ENCODE results near the gene IFFO2.
"Not testable (repeated sequence)": the region's sequence is repeated elsewhere in the genome, so short reads cannot be mapped to it uniquely, and the experiment has no call there.

IFFO2 gene

GRCh38 chr1:18917071-18917799 lies 39.2 kb downstream of the IFFO2 start:
- no peak for DNase-seq

- no peak for DNase-seq
These were observed 41.1 kb downstream of the IFFO2 start for GRCh38 chr1:18915341-18915740.

DNA sequence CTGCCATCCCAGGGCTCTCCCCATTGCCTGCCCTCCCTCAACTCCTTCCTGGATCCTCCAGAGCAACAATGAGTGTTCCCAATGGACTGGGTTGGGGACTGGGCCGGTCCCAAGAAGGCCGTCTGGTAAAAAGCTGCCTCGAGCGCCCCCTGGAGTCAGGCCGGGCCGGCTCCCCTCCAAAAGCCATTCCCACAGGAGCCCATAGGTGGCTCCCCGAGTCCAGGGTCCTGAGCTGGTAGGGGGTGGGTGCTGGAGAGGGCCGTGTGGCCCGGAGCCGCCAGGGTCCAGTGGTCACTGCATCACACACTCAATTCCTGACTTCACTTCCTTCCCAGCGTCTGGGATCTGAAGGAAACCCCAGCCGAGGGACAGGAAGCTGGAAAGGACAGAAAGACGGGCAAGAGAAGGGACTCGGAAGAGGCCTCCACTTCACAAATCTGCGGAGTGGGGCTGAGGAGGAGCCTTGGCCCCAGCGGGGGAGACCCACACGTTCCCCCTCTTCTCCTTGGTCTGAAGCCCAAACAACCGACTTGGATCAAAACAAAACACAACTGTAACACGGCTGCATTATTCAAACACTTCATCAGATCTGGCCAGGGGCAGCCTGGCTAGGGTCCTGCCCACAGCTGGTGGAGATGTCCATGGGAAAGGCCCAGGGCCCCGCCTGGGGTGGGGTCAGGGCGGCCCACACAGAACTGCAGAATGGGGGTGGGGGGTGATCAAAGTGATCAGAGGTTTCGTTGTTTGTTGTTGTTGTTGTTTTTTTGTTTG lies 43.2 kb downstream of the IFFO2 start:
- DNase-seq: peak; percentile 67

DNA sequence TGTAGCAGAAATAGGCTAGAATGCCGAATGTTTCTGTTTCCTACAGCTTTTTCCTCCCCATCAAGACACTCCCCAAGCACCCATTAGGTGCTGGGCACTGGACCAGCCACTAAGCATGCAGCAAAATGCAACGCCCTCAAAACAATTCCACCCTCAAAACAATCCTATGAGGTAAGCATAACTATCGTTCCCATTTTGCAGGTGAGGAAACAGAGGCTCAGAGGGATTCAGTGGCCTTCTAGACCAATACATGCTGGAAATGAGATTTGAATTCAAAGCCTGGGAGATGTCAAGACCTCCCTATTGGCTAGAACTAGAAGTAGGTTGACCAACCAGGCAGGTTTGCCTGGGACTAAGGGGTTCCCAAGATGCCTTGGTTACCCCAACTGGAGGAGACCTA lies 43.9 kb downstream of the IFFO2 start:
- DNase-seq: no peak

GRCh38 chr1:18908911-18909771 lies 47.3 kb downstream of the IFFO2 start:
- DNase-seq: no peak

DNA sequence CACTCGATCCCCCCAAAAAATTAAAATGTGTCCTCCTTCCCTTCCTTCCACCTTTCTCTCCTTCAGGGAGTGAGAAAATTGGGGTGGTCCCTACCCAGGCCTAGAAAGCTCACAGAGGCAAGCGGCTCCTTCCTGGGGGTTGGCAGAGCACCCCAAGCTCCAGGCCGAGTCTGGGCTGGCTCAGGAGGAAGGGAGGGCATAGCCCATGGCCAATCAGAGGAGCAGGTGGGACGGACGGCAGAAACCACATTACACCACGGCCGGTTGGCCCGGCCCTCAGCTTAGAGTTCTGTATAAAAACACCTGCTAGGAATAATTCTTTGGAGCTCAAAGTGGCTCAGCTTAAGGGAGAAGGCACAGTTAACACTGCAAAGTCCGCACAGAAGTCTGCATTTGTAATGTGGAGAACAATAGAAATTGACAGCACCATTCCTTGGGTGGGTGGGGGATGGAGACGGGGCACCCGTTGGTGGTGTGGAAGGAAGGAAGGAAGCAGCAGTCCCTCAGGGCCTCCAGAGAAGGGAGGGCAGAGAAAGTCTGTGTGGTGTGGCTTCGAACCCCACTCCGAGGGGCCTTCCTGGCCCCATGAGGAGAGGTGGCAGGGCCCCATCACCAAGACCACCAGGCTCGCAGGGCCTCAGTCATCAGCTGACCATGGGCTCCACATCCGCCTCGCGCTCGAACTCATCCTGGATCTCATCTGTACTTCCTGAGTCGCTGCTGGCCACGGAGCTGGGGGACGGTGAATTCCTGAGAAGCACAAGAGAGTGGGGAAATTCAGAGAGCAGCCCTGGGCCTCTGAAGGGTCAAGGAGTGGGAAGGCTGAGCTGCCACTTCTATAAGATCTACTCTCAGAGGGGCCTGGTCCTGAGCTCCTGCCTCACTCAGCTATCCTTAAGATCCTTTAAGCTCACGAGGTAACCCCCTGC lies 48.3 kb downstream of the IFFO2 start:
- DNase-seq: no peak

GRCh38 chr1:18907021-18907916 lies 49.2 kb downstream of the IFFO2 start:
- DNase-seq: peak; percentile 72

- no peak for DNase-seq
These were observed 53.2 kb downstream of the IFFO2 start for GRCh38 chr1:18903291-18903756.

DNA sequence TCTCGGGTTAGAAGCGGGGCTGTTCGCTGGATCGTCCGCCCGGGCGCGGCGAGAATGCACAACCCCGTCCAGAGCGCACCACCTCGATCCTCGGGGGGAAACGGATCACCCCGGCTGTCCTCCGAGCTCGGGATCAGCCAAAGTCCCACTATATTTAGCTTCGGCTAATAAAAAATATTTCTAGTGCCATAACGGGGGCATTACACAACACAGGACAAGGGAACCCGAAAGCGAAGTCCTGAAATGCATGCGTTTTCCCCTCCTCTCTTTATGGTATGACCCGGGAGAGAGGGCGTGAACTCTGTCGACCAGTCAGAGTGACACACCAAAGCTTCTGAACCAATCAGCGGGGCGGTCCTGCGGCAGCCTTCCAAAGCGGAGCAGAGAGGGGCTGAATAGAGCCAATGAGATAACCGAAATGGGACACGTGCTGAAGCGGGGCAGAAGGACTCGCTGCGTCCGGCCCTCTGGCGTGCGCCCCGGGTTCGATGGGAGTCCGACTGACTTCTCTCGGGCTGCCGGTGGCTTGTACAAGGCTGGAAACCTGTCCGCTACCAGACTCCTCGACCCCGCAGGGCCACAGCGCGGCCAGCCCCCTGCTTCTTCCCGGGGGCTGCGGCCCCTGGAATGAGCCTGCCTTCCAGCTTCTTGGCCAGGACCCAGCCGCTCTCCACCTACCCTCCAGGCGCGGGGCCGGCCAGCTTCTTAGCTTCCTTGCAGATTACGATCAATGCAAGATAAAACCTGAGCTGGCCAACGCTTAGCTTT lies 53.8 kb downstream of the IFFO2 start, which contains the start of gene ALDH4A1:
Gene ALDH4A1, minus strand, starts transcription at position 33 of the 768 bp plus-strand sequence. Its CDS starts 32 bp downstream, at position 1.
- peak; percentile 93 for DNase-seq

DNA sequence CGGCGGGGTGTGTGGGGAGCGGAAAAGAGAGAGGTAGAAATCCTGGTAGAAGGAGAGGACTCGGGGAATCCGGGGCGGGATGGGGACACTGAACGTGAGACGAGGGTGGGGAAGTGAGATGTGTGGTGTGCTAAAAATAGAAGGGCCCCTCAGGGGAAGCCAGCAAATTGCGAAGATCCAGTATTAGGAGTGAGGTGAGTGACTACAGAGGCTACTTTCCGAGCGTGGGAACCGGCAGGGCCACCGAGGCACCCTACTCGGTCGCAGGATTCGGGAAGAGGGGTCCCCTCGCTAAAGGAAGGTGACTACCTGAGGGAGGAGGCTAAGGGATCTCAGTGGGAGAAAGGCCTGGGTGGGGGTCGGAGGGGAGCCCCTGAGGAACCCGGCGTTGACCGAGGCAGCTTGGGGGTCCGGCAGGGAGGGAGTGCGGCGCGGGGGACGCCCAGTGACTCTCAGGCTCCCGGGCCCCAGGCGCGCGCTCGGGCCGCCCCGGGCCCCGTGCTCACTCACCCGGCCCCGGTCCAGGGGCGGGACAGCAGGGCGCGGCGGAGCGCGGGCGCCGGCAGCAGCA lies 54.4 kb downstream of the IFFO2 start:
- no peak for DNase-seq

GRCh38 chr1:18901147-18901951 lies 55.1 kb downstream of the IFFO2 start:
- DNase-seq: no peak

DNA sequence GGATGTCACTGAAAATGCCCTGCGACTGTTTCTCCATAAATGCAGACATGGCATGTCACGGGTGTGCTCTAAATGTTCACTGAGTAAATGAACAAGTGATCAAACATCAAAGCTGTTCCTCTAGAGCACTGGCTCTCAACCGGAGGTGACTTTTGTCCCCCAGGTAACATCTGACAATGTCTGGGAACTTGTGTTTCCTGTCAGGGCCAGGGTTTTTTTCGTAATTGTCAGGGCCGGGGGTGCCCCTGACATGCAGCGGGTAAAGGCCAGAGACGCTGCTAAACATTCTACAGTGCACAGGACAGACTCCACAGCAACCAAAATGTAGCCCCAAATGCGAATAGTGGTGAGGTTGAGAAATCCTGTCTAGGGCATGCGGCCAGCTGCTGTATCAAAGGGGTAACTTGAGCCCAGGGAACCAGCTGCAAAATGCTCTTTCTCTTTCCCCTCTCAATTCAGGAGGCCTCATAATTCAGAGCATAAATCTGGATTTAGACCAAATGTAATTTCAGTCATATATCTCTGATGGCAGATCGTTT lies 56.1 kb downstream of the IFFO2 start:
- DNase-seq: no peak

GRCh38 chr1:18899363-18900049 lies 57.0 kb downstream of the IFFO2 start:
- DNase-seq: no peak

DNA sequence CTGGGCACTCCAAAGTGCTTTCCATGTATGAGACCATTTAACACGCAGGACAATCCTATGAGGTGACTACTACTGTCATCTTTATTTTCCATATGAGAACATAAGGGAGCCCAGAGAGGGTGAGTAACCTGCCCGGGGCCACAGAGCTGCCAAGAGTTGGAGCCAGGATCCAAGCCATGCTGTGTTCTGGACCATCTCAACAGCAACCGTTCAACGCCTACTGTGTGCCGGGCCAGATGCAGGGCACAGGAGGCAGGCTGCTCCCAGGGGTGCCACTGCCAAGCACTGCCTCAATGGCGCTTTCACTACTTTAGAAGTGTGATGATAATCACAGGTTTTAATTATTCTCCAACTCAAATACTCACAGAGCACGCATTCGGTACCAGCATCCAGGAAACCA lies 57.9 kb downstream of the IFFO2 start:
- no peak for DNase-seq

DNA sequence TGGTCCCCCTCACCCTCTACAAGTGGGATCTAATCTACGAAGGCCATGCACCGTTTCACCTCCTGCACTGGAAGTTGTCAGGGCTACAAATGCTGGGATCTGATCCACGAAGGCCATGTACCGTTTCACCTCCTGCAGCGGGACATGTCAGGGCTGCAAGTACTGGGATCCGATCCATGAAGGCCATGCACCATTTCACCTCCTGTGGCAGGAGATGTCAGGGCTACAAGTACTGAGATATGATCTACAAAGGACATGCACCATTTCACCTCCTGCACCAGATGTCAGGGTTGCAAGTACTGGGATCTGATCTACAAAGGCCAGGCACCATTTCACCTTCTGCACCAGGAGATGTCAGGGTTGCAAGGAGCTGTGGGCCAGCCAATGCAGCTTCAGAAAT lies 61.2 kb downstream of the IFFO2 start:
- no peak for DNase-seq

- no peak for DNase-seq
These were observed 63.4 kb downstream of the IFFO2 start for GRCh38 chr1:18893120-18893519.

DNA sequence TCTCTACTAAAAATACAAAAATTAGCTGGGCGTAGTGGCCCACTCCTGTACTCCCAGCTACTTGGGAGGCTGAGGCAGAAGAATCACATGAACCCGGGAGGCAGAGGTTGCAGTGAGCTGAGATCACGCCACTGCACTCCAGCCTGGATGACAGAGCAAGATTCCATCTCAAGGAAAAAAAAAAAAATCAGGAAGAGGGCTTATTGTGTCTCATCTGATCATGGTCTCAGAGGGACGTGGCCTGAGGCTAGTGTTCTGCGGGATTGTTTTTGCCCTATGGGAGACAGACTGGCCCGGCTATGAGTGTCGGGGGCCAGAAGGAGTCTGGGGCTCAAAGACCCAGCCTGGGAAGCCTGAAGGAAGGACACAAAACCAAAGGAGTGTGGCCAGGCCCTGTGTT lies 64.6 kb downstream of the IFFO2 start:
- DNase-seq: not testable (repeated sequence)

- DNase-seq: no peak
These were observed 65.1 kb downstream of the IFFO2 start for GRCh38 chr1:18891426-18891780.
